ENCODE results near the gene CALD1. TPM values are rescaled to one million over a fixed set of nuclear protein-coding genes. Genes with fewer than 3 reads are reported as not detected.

CALD1 gene
- total RNA-seq, 2 experiments from 2014 or later, result 0.33 TPM; not detected in 1

GRCh38 chr7:134842062-134842461 lies 62.6 kb downstream of the CALD1 start:
- Histone ChIP-seq H3K27ac (ENCODE audit: low read depth in 1 of 2, low read length in 2 of 2) (no peak overlapping the region), H3K4me3 (ENCODE audit: low read length) (no peak overlapping the region), H3K36me3 (ENCODE audit: insufficient read depth, low read length) (no peaks in the 10 kb centered on the region), H3K4me1 (ENCODE audit: insufficient read depth, low read length) (no peaks in the 10 kb centered on the region), H3K27me3 (ENCODE audit: control insufficient read depth in 1 of 2, insufficient read depth in 2 of 2, low read length in 2 of 2) (no peaks in the 10 kb centered on the region), H3K9me3 (ENCODE audit: control insufficient read depth in 1 of 2, insufficient read depth in 1 of 2, low read length in 2 of 2) (no peaks in the 10 kb centered on the region)
- Mint-ChIP-seq H3K9me3 (no peaks in the 10 kb centered on the region), H3K4me1 (ENCODE audit: low read depth) (no peaks in the 10 kb centered on the region), H3K27me3 (no peaks in the 10 kb centered on the region), H3K4me3 (no peak overlapping the region), H3K27ac (no peak overlapping the region), H3K36me3 (ENCODE audit: low read depth) (no peaks in the 10 kb centered on the region)
- POLR2A ChIA-PET, result interaction anchor here (0.6 kb wide), 1 partner anchor 17 kb away, joined by 3 read pairs; no protein-coding TSS in a partner anchor
- CTCF ChIA-PET, result no interaction called here
- no peak for DNase-seq
- TF ChIP-seq CTCF (IDR thresholded peaks at IDR 0.05), result no peak
- no peak for ATAC-seq (ENCODE audit: poor library complexity)
- intact Hi-C loops (cut with DNase I, micrococcal nuclease), result no loop called here

GRCh38 chr7:134842886-134843430 lies 63.5 kb downstream of the CALD1 start:
- CTCF ChIA-PET, result no interaction called here
- intact Hi-C loops (cut with DNase I, micrococcal nuclease), result no loop called here
- POLR2A ChIA-PET, result no interaction called here

GRCh38 chr7:134844200-134844599 lies 64.8 kb downstream of the CALD1 start:
- no peak overlapping the region for H3K27ac ChIP-seq (ENCODE audit: low read depth in 1 of 2, low read length in 2 of 2)
- H3K4me1 ChIP-seq (ENCODE audit: insufficient read depth, low read length), result no peaks in the 10 kb centered on the region
- no peak for DNase-seq
- H3K27me3 Mint-ChIP-seq, result no peaks in the 10 kb centered on the region
- no peak for ATAC-seq (ENCODE audit: poor library complexity)
- no peaks in the 10 kb centered on the region for H3K27me3 ChIP-seq (ENCODE audit: control insufficient read depth in 1 of 2, insufficient read depth in 2 of 2, low read length in 2 of 2)
- no peak overlapping the region for H3K4me3 ChIP-seq (ENCODE audit: low read length)
- intact Hi-C loops (cut with DNase I, micrococcal nuclease), result no loop called here
- CTCF ChIA-PET, result no interaction called here
- H3K9me3 Mint-ChIP-seq, result no peaks in the 10 kb centered on the region
- H3K27ac Mint-ChIP-seq, result no peak overlapping the region
- H3K36me3 Mint-ChIP-seq (ENCODE audit: low read depth), result no peaks in the 10 kb centered on the region
- H3K4me1 Mint-ChIP-seq (ENCODE audit: low read depth), result no peaks in the 10 kb centered on the region
- no peaks in the 10 kb centered on the region for H3K9me3 ChIP-seq (ENCODE audit: control insufficient read depth in 1 of 2, insufficient read depth in 1 of 2, low read length in 2 of 2)
- TF ChIP-seq CTCF (IDR thresholded peaks at IDR 0.05), result no peak
- no peaks in the 10 kb centered on the region for H3K36me3 ChIP-seq (ENCODE audit: insufficient read depth, low read length)
- POLR2A ChIA-PET, result no interaction called here
- no peak overlapping the region for H3K4me3 Mint-ChIP-seq

More at GRCh38 chr7:134842886-134843430, 63.5 kb downstream of the CALD1 start:
- ATAC-seq (ENCODE audit: poor library complexity) (no peak), DNase-seq (no peak)
- H3K36me3 Mint-ChIP-seq (ENCODE audit: low read depth), result no peaks in the 10 kb centered on the region
- Histone ChIP-seq H3K27ac (ENCODE audit: low read depth in 1 of 2, low read length in 2 of 2) (no peak overlapping the region), H3K27me3 (ENCODE audit: control insufficient read depth in 1 of 2, insufficient read depth in 2 of 2, low read length in 2 of 2) (no peaks in the 10 kb centered on the region), H3K9me3 (ENCODE audit: control insufficient read depth in 1 of 2, insufficient read depth in 1 of 2, low read length in 2 of 2) (no peaks in the 10 kb centered on the region), H3K4me3 (ENCODE audit: low read length) (no peak overlapping the region), H3K36me3 (ENCODE audit: insufficient read depth, low read length) (no peaks in the 10 kb centered on the region), H3K4me1 (ENCODE audit: insufficient read depth, low read length) (no peaks in the 10 kb centered on the region)
- H3K4me3 Mint-ChIP-seq, result no peak overlapping the region
- H3K9me3 Mint-ChIP-seq, result no peaks in the 10 kb centered on the region
- no peaks in the 10 kb centered on the region for H3K4me1 Mint-ChIP-seq (ENCODE audit: low read depth)
- no peaks in the 10 kb centered on the region for H3K27me3 Mint-ChIP-seq
- no peak for TF ChIP-seq CTCF (IDR thresholded peaks at IDR 0.05)
- no peak overlapping the region for H3K27ac Mint-ChIP-seq
